UCSD-AML1 (cell line): ENCODE data around the gene DNTT.
A peak's percentile ranks its signal among the peaks of the same experiment; 100 is the strongest.

Experiments
- DNase-seq: peaks from one replicate; lab custom pipeline; 2025; ENCODE audit not compliant: unreplicated experiment; lab: John Stamatoyannopoulos, UW

Gene DNTT

GRCh38 chr10:96304230-96304629 lies at the start of gene DNTT:
Gene DNTT, plus strand, starts transcription at chr10:96304434. Its CDS starts 64 bp downstream, at chr10:96304498.
- no peak for DNase-seq

GRCh38 chr10:96254976-96255375 lies 49.3 kb upstream of the DNTT start:
- no peak for DNase-seq

- DNase-seq, result no peak
These were observed 48.5 kb upstream of the DNTT start for GRCh38 chr10:96255549-96256333.

GRCh38 chr10:96257944-96258343 lies 46.3 kb upstream of the DNTT start:
- DNase-seq, result peak; percentile 51

GRCh38 chr10:96259150-96259549 lies 45.1 kb upstream of the DNTT start:
- DNase-seq, result no peak

GRCh38 chr10:96260014-96260413 lies 44.2 kb upstream of the DNTT start:
- DNase-seq, result no peak

- DNase-seq, result no peak
These were observed 43.1 kb upstream of the DNTT start for GRCh38 chr10:96261132-96261531.

- DNase-seq, result no peak
These were observed 42.3 kb upstream of the DNTT start for GRCh38 chr10:96261930-96262329.

- DNase-seq, result no peak
These were observed 41.1 kb upstream of the DNTT start for GRCh38 chr10:96263176-96263575.

GRCh38 chr10:96263669-96264068 lies 40.6 kb upstream of the DNTT start:
- no peak for DNase-seq

GRCh38 chr10:96264938-96265337 lies 39.3 kb upstream of the DNTT start:
- DNase-seq, result no peak

- no peak for DNase-seq
These were observed 38.0 kb upstream of the DNTT start for GRCh38 chr10:96266118-96266770.

- DNase-seq, result no peak
These were observed 37.0 kb upstream of the DNTT start for GRCh38 chr10:96267234-96267705.

GRCh38 chr10:96268341-96268909 lies 35.8 kb upstream of the DNTT start:
- no peak for DNase-seq

- DNase-seq, result no peak
These were observed 34.6 kb upstream of the DNTT start for GRCh38 chr10:96269438-96270300.

- DNase-seq, result no peak
These were observed 33.7 kb upstream of the DNTT start for GRCh38 chr10:96270571-96270970.

- DNase-seq, result no peak
These were observed 33.0 kb upstream of the DNTT start, which contains the start of gene BLNK for GRCh38 chr10:96271016-96271815. Gene BLNK, minus strand, starts transcription at chr10:96271569. Its CDS starts 171 bp downstream, at chr10:96271398.

GRCh38 chr10:96272316-96273280 lies 31.6 kb upstream of the DNTT start:
- no peak for DNase-seq
